Kidney epithelial cell (primary cell): ENCODE measurements around the gene PHF1. TPM values are rescaled to one million over a fixed set of nuclear protein-coding genes. Genes with fewer than 3 reads are reported as not detected.
A peak's percentile ranks its signal among the peaks of the same experiment; 100 is the strongest.

Source experiments
- DNase-seq: peaks from one replicate; pipeline ENCODE4 v3.0.0-alpha.2; 2010; ENCODE audit warnings: low read depth
- H3K27me3 ChIP-seq: 2 replicates; pipeline ENCODE4 v1.6.0; 2011; ENCODE audit warnings: low read length; ENCODE audit not compliant: control insufficient read depth, insufficient read depth
- H3K36me3 ChIP-seq: 2 replicates; pipeline ENCODE4 v1.5.1; 2011; ENCODE audit warnings: low read length; ENCODE audit not compliant: control insufficient read depth, insufficient read depth
- H3K4me3 ChIP-seq: 2 replicates; pipeline ENCODE4 v1.5.1; 2011; ENCODE audit warnings: low read depth, mild to moderate bottlenecking, control low read depth, low read length
- total RNA-seq: library from RNA; depleted of rRNA; stranded (reverse); fragments of >200 nt; gene quantifications from 2 replicates; pipeline ENCODE4 v1.2.3, GENCODE V29; 2015
- TF ChIP-seq, protein P1 (sequence below): IDR thresholded peaks from 2 replicates; pipeline ENCODE4 v1.5.1; 2011; ENCODE audit warnings: mild to moderate bottlenecking, moderate library complexity, low read length, control low read depth, inconsistent platforms; ENCODE audit not compliant: insufficient read depth, poor library complexity, severe bottlenecking

Gene PHF1
- total RNA-seq, 1 donor from 2014 or later, result 27.9 TPM

- no peak for DNase-seq
- Histone ChIP-seq H3K36me3 (peaks cover 6% of the 10 kb centered on the region), H3K27me3 (no peaks in the 10 kb centered on the region), H3K4me3 (no peak overlapping the region)
- TF ChIP-seq, protein P1, sequence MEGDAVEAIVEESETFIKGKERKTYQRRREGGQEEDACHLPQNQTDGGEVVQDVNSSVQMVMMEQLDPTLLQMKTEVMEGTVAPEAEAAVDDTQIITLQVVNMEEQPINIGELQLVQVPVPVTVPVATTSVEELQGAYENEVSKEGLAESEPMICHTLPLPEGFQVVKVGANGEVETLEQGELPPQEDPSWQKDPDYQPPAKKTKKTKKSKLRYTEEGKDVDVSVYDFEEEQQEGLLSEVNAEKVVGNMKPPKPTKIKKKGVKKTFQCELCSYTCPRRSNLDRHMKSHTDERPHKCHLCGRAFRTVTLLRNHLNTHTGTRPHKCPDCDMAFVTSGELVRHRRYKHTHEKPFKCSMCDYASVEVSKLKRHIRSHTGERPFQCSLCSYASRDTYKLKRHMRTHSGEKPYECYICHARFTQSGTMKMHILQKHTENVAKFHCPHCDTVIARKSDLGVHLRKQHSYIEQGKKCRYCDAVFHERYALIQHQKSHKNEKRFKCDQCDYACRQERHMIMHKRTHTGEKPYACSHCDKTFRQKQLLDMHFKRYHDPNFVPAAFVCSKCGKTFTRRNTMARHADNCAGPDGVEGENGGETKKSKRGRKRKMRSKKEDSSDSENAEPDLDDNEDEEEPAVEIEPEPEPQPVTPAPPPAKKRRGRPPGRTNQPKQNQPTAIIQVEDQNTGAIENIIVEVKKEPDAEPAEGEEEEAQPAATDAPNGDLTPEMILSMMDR, result no peak
Observed at GRCh38 chr6:33406126-33406525, 4.7 kb upstream of the PHF1 start.

DNA sequence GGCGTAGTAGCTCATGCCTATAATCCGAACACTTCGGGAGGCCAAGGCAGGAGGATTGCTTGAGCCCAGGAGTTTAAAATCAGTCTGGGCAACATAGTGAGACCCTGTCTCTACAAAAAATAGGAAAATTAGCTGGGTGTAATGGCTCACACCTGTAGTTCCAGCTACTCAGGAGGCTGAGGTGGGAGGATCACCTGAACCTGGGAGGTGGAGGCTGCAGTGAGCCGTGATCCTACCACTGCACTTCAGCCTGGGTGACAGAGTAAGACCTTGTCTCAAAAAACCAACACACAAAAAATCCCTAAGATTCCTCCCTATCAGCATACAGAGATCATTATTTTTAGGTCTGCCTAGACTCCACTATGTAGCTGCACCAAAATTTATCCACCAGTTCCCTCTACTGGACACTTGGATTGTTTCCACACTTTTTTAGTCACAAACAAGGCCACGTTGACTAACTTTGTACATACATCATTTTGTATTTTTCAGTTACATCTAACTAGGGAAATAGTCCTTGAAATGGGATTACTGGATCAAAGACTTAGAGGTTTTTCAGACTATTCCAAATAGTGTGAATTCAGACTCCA lies 3.6 kb upstream of the PHF1 start:
- TF ChIP-seq, protein P1, result peak; percentile 30
- H3K36me3 ChIP-seq, result peaks cover 6% of the 10 kb centered on the region
- DNase-seq, result no peak
- H3K4me3 ChIP-seq, result no peak overlapping the region
- H3K27me3 ChIP-seq, result no peaks in the 10 kb centered on the region

DNA sequence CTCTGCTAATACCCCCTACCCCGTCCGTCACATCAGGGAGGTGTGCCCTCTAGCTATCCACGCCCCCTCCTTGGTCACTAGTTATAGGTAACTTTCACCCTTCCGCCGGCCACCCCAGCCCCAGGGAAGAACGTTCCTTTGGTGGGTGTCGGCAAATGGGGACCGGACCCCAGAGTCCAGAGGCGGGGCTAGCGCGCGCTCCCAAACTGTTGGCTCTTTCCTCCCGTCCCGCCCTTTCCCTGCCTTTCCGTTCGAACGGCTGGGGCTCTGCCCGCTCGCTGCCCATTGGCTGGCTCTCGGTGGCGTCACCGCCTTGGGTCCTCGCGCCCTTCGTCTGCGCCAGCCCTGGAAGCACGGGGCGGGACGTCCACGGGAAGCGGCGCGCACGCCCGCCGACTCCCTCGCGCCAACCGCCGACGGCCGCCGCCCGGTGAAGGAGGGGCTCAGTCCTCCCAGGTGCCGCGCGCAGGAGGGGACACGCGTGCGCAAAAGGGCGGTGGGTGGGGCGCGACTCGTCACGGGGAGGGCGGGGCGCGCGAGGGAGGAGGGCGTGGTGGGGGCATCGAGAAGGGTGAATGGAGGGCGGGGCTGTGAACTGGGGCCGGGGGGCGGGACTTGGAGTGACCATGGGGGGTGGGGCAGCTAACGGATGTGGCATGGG lies 634 bp upstream of the PHF1 start:
- Histone ChIP-seq H3K36me3 (peaks cover 5% of the 10 kb centered on the region), H3K27me3 (no peaks in the 10 kb centered on the region), H3K4me3 (peak overlapping the region; percentile 51)
- TF ChIP-seq, protein P1, result no peak
- peak; percentile 84 for DNase-seq

DNA sequence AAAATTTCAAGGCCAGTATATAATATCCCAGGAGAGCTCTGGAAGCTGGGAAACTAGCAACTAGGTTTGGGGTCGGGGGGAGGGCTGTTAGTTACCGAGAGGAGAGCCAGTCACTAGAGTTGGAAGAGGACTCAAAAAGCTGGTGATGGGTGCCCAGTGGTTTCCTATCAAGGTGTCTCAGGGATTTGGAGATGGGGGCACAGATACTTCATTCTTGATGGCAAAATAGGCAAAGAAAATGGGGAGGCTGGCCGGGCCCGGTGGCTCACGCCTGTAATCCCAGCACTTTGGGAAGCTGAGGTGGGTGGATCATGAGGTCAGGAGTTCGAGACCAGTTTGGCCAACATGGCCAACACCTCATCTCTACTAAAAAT lies 805 bp downstream of the PHF1 start:
- peaks cover 2% of the 10 kb centered on the region for H3K36me3 ChIP-seq

GRCh38 chr6:33412140-33413009 lies 1.6 kb downstream of the PHF1 start:
- Histone ChIP-seq H3K36me3 (peaks cover 2% of the 10 kb centered on the region), H3K27me3 (no peaks in the 10 kb centered on the region), H3K4me3 (no peak overlapping the region)
- no peak for DNase-seq
- TF ChIP-seq, protein P1, result no peak

More for the DNA sequence above, 805 bp downstream of the PHF1 start:
- Histone ChIP-seq H3K27me3 (no peaks in the 10 kb centered on the region), H3K4me3 (peak overlapping the region; percentile 51)
- TF ChIP-seq, protein P1, result no peak
- no peak for DNase-seq
